IMR-90 (cell line): ENCODE data around the gene NRARP.

Experiments used
- CEBPB ChIP-seq: IDR thresholded peaks from 2 replicates; pipeline ENCODE4 v1.6.1; 2012; ENCODE audit warnings: low read depth, low read length, improper control_type of control experiment
- ELK1 ChIP-seq: fragments of 150-350 bp; IDR thresholded peaks from 2 replicates; pipeline ENCODE4 v1.6.1; 2016; ENCODE audit warnings: low read depth, mild to moderate bottlenecking, low read length, moderate library complexity, borderline replicate concordance
- MAFK ChIP-seq: IDR thresholded peaks from 2 replicates; pipeline ENCODE4 v1.6.1; 2012; ENCODE audit warnings: low read depth, low read length, improper control_type of control experiment
- POLR2A ChIP-seq: IDR thresholded peaks from 2 replicates; pipeline ENCODE4 v1.6.1; 2012; ENCODE audit warnings: mild to moderate bottlenecking, low read depth, low read length
- RAD21 ChIP-seq: IDR thresholded peaks from 2 replicates; pipeline ENCODE4 v1.6.1; 2012; ENCODE audit warnings: low read length, improper control_type of control experiment
- USF2 ChIP-seq: fragments of 150-350 bp; IDR thresholded peaks from 2 replicates; pipeline ENCODE4 v1.6.1; 2017; ENCODE audit warnings: mild to moderate bottlenecking, antibody characterized with exemption, low read length, low read depth
- TF ChIP-seq, protein P1 (sequence below): conservative IDR thresholded peaks from 2 replicates; pipeline ENCODE4 v1.5.1; 2012; ENCODE audit warnings: mild to moderate bottlenecking, low read depth, low read length, improper control_type of control experiment

GRCh38 chr9:137272241-137273094 lies 29.6 kb downstream of the NRARP start:
- TF ChIP-seq POLR2A (no peak), MAFK (no peak), ELK1 (no peak), CEBPB (no peak), RAD21 (no peak), USF2 (no peak)
- TF ChIP-seq, protein P1, sequence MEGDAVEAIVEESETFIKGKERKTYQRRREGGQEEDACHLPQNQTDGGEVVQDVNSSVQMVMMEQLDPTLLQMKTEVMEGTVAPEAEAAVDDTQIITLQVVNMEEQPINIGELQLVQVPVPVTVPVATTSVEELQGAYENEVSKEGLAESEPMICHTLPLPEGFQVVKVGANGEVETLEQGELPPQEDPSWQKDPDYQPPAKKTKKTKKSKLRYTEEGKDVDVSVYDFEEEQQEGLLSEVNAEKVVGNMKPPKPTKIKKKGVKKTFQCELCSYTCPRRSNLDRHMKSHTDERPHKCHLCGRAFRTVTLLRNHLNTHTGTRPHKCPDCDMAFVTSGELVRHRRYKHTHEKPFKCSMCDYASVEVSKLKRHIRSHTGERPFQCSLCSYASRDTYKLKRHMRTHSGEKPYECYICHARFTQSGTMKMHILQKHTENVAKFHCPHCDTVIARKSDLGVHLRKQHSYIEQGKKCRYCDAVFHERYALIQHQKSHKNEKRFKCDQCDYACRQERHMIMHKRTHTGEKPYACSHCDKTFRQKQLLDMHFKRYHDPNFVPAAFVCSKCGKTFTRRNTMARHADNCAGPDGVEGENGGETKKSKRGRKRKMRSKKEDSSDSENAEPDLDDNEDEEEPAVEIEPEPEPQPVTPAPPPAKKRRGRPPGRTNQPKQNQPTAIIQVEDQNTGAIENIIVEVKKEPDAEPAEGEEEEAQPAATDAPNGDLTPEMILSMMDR: no peak
